Prostate gland (tissue), 2 donors: Measurements from ENCODE around the gene TLDC2.

Experiments used
- POLR2A ChIP-seq: fragments of 450-650 bp; IDR thresholded peaks from one replicate; pipeline ENCODE4 v1.6.1; 2016; ENCODE audit warnings: antibody characterized with exemption, mild to moderate bottlenecking
- TF ChIP-seq, protein P1 (sequence below), 4 experiments: fragments of 200-600 bp in 2 of 4; fragments of 450-650 bp in 2 of 4; sonication (generic) in 2 of 4; IDR thresholded peaks; 1 replicate in 3 of 4; 2 replicates in 1 of 4; pipeline ENCODE4 v1.5.1; 2016 to 2019; ENCODE audit warnings: antibody characterized with exemption in 4 of 4, mild to moderate bottlenecking in 2 of 4, moderate library complexity in 2 of 4

DNA sequence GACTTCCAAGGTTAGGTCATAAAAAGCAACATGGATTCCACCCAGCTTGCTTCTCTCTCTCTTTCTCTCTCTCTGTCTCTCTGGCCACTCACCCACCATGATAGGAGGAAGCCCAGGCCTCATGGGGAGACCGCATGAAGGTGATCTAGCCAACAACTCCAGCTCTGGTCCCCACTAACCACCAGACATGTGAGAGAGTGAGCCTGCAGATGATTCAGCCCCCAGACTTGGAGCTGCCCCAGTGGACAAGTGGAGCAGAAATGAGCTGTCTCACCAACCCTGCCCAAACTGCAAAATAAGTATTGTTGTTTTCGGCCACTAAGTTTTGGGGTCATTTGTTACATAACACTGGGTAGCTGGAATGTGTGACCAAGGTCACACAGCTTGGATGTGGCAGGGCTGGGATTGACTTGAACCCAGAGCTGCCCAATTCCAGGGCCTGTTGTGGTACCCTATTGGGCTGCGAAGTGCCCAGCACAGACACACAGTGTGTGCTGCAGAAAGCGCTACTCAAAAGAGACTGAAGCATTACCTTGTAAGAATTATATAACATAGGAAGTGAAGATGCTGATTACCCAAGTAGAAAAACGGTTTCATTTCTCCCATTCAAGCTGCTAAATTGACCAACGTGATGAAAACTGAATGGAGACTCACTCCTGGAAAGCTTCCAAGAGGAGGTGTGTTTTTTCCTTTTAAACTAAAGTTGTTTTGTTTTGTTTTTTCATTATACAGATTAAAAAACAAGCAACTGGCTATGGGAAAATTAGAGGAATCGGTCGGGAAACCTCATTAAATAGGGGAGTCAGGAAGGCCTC, 9.1 kb upstream of the TLDC2 start:
- TF ChIP-seq, protein P1, sequence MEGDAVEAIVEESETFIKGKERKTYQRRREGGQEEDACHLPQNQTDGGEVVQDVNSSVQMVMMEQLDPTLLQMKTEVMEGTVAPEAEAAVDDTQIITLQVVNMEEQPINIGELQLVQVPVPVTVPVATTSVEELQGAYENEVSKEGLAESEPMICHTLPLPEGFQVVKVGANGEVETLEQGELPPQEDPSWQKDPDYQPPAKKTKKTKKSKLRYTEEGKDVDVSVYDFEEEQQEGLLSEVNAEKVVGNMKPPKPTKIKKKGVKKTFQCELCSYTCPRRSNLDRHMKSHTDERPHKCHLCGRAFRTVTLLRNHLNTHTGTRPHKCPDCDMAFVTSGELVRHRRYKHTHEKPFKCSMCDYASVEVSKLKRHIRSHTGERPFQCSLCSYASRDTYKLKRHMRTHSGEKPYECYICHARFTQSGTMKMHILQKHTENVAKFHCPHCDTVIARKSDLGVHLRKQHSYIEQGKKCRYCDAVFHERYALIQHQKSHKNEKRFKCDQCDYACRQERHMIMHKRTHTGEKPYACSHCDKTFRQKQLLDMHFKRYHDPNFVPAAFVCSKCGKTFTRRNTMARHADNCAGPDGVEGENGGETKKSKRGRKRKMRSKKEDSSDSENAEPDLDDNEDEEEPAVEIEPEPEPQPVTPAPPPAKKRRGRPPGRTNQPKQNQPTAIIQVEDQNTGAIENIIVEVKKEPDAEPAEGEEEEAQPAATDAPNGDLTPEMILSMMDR (IDR thresholded peaks at IDR 0.05) = no peak
- no peak for TF ChIP-seq POLR2A
